Measurements from ENCODE around the gene SORT1. TPM values are rescaled to one million over a fixed set of nuclear protein-coding genes. Genes with fewer than 3 reads are reported as not detected.

The SORT1 gene
- total RNA-seq, 1 donor from 2014 or later, result 7.7 TPM

- intact Hi-C loops (cut with micrococcal nuclease), result loop anchor here (1.0 to 5.0 kb wide), 5 partner anchors 19 to 269 kb away; partner anchors contain the start of genes CYB561D1 and PSRC1
These were observed 133.9 kb downstream of the SORT1 start for GRCh38 chr1:109263597-109264378.

GRCh38 chr1:109263234-109263596 lies 134.5 kb downstream of the SORT1 start:
- intact Hi-C loops (cut with micrococcal nuclease), result loop anchor here (1.0 to 5.0 kb wide), 5 partner anchors 20 to 269 kb away; partner anchors contain the start of genes CYB561D1 and PSRC1

GRCh38 chr1:109262231-109263055 lies 135.3 kb downstream of the SORT1 start:
- intact Hi-C loops (cut with micrococcal nuclease), result loop anchor here (1.0 to 5.0 kb wide), 5 partner anchors 20 to 270 kb away; partner anchors contain the start of genes CYB561D1 and PSRC1

GRCh38 chr1:109261578-109261977 lies 136.1 kb downstream of the SORT1 start:
- intact Hi-C loops (cut with micrococcal nuclease), result loop anchor here (5.0 kb wide), 1 partner anchor 231 kb away; the partner anchor contains the start of gene CYB561D1

- intact Hi-C loops (cut with micrococcal nuclease), result loop anchor here (5.0 kb wide), 1 partner anchor 231 kb away; the partner anchor contains the start of gene CYB561D1
These were observed 136.7 kb downstream of the SORT1 start for GRCh38 chr1:109261006-109261405.

GRCh38 chr1:109259674-109260557 lies 137.8 kb downstream of the SORT1 start:
- intact Hi-C loops (cut with micrococcal nuclease), result loop anchor here (5.0 kb wide), 1 partner anchor 232 kb away; the partner anchor contains the start of gene CYB561D1

Other genes starting within 250 kb of the SORT1 start
- 142 and 146 TPM in 2 replicates for gene SARS1, start 184.0 kb downstream of the SORT1 start, total RNA-seq
- gene CELSR2, start 148.4 kb downstream of the SORT1 start, total RNA-seq, result 4.2 and 4.4 TPM in 2 replicates
- 13.3 and 13.9 TPM in 2 replicates for gene PSRC1, start 114.8 kb downstream of the SORT1 start, total RNA-seq
- not detected in 2 replicates for gene MYBPHL, start 90.9 kb downstream of the SORT1 start, total RNA-seq
- 211 and 216 TPM in 2 replicates for gene PSMA5, start 28.5 kb upstream of the SORT1 start, total RNA-seq
- gene SYPL2, start 68.6 kb upstream of the SORT1 start, total RNA-seq, result not detected in 2 replicates
- gene ATXN7L2, start 86.0 kb upstream of the SORT1 start, total RNA-seq, result 11.3 and 13.0 TPM in 2 replicates
- 22.5 and 24.1 TPM in 2 replicates for gene CYB561D1, start 96.2 kb upstream of the SORT1 start, total RNA-seq
- 1.1 and 1.2 TPM in 2 replicates for gene AMIGO1, start 111.8 kb upstream of the SORT1 start, total RNA-seq
- 0.15 TPM in 1 of 2 replicates, not detected in the other for gene GPR61, start 142.0 kb upstream of the SORT1 start, total RNA-seq
- gene GNAI3, start 150.7 kb upstream of the SORT1 start, total RNA-seq, result 10.0 TPM in 2 replicates
- gene GNAT2, start 221.7 kb upstream of the SORT1 start, total RNA-seq, result 0.15 TPM in 1 of 2 replicates, not detected in the other
- 88.5 and 93.2 TPM in 2 replicates for gene AMPD2, start 221.9 kb upstream of the SORT1 start, total RNA-seq